ENCODE data around the gene ERLEC1. TPM values are rescaled to one million over a fixed set of nuclear protein-coding genes. Genes with fewer than 3 reads are reported as not detected.

The ERLEC1 gene
- polyA plus RNA-seq, 1 donor from 2014 or later, result 88.6 TPM

- no peak overlapping the region for H3K4me2 ChIP-seq (ENCODE audit: low read length)
- H3K27me3 ChIP-seq (ENCODE audit: insufficient read depth, low read depth, low read length), result no peaks in the 10 kb centered on the region
- no peaks in the 10 kb centered on the region for H3F3A ChIP-seq (ENCODE audit: insufficient read depth, low read length, poor library complexity, severe bottlenecking)
- TF ChIP-seq CTCF (IDR thresholded peaks at IDR 0.05; ENCODE audit: poor library complexity, severe bottlenecking), result no peak
- TF ChIP-seq REST (IDR thresholded peaks at IDR 0.05; ENCODE audit: borderline replicate concordance), result no peak
- no peak for TF ChIP-seq SMC3 (conservative IDR thresholded peaks at IDR 0.05; ENCODE audit: poor library complexity)
- no peak for TF ChIP-seq POLR2AphosphoS5 (IDR thresholded peaks at IDR 0.05)
- TF ChIP-seq EP300 (conservative IDR thresholded peaks at IDR 0.05; ENCODE audit: poor library complexity, severe bottlenecking), result no peak
- no peak for TF ChIP-seq TAF1 (IDR thresholded peaks at IDR 0.05; ENCODE audit: low read depth)
- no peak for TF ChIP-seq EZH2 (IDR thresholded peaks at IDR 0.05; ENCODE audit: borderline replicate concordance, insufficient read depth, low read length, poor library complexity, severe bottlenecking)
- TF ChIP-seq MXI1 (conservative IDR thresholded peaks at IDR 0.05; ENCODE audit: poor library complexity, severe bottlenecking), result no peak
- H3K9ac ChIP-seq (ENCODE audit: low read length), result no peak overlapping the region
- peaks cover 22% of the 10 kb centered on the region for H3K36me3 ChIP-seq (ENCODE audit: insufficient read depth, low read length)
- H2AFZ ChIP-seq (ENCODE audit: low read depth, low read length), result no peak overlapping the region
- H3K9me2 ChIP-seq (ENCODE audit: insufficient read depth, low read length), result no peaks in the 10 kb centered on the region
- H3K79me2 ChIP-seq (replicated peaks; ENCODE audit: insufficient read depth, low read length), result no peaks in the 10 kb centered on the region
- H3K9me3 ChIP-seq (ENCODE audit: low read length), result no peaks in the 10 kb centered on the region
- no peak overlapping the region for H3K27ac ChIP-seq (ENCODE audit: low read length)
- no peak overlapping the region for H3K4me3 ChIP-seq (ENCODE audit: low read length)
- H4K20me1 ChIP-seq (ENCODE audit: insufficient read depth), result no peaks in the 10 kb centered on the region
Observed at GRCh38 chr2:53813151-53813550, 26.3 kb downstream of the ERLEC1 start.

GRCh38 chr2:53818854-53819435 is 32.1 kb downstream of the ERLEC1 start:
- Histone ChIP-seq H3K36me3 (ENCODE audit: insufficient read depth, low read length) (peaks cover 16% of the 10 kb centered on the region), H3K4me2 (ENCODE audit: low read length) (no peak overlapping the region), H3K9me2 (ENCODE audit: insufficient read depth, low read length) (no peaks in the 10 kb centered on the region), H3K79me2 (replicated peaks; ENCODE audit: insufficient read depth, low read length) (no peaks in the 10 kb centered on the region), H3K27ac (ENCODE audit: low read length) (no peak overlapping the region), H3K27me3 (ENCODE audit: insufficient read depth, low read depth, low read length) (no peaks in the 10 kb centered on the region), H3K9me3 (ENCODE audit: low read length) (no peaks in the 10 kb centered on the region), H3K9ac (ENCODE audit: low read length) (no peak overlapping the region), H3K4me3 (ENCODE audit: low read length) (no peak overlapping the region), H2AFZ (ENCODE audit: low read depth, low read length) (no peak overlapping the region), H4K20me1 (ENCODE audit: insufficient read depth) (no peaks in the 10 kb centered on the region), H3F3A (ENCODE audit: insufficient read depth, low read length, poor library complexity, severe bottlenecking) (no peaks in the 10 kb centered on the region)
- no peak for TF ChIP-seq SMC3 (conservative IDR thresholded peaks at IDR 0.05; ENCODE audit: poor library complexity)
- no peak for TF ChIP-seq POLR2AphosphoS5 (IDR thresholded peaks at IDR 0.05)
- TF ChIP-seq REST (IDR thresholded peaks at IDR 0.05; ENCODE audit: borderline replicate concordance), result no peak
- TF ChIP-seq EP300 (conservative IDR thresholded peaks at IDR 0.05; ENCODE audit: poor library complexity, severe bottlenecking), result no peak
- no peak for TF ChIP-seq RAD21 (conservative IDR thresholded peaks at IDR 0.05)

Measured in neural cell (in vitro differentiated cells).